Esophagus muscularis mucosa (tissue), 4 donors: Measurements from ENCODE around the gene LBP.

ENCODE experiments used
- CTCF ChIP-seq, 3 experiments: fragments of 200-600 bp in 2 of 3; fragments of 450-650 bp in 1 of 3; sonication (generic) in 2 of 3; IDR thresholded peaks; one replicate each; pipeline ENCODE4 v1.5.1; 2017 to 2019; ENCODE audit warnings: antibody characterized with exemption in 3 of 3, mild to moderate bottlenecking in 2 of 3, moderate library complexity in 1 of 3
- EP300 ChIP-seq: sonication (generic); formaldehyde crosslinking; IDR thresholded peaks from one replicate; pipeline ENCODE4 v1.6.1; 2017; ENCODE audit warnings: antibody characterized with exemption
- POLR2A ChIP-seq: fragments of 450-650 bp; IDR thresholded peaks from one replicate; pipeline ENCODE4 v1.6.1; 2017; ENCODE audit warnings: antibody characterized with exemption, moderate library complexity, mild to moderate bottlenecking, low read depth
- POLR2AphosphoS5 ChIP-seq, 2 donors: sonication (generic); formaldehyde crosslinking; IDR thresholded peaks; one replicate each; pipeline ENCODE4 v1.6.1; 2017; ENCODE audit warnings: antibody characterized with exemption in 2 of 2

GRCh38 chr20:38320221-38320620 lies 26.1 kb upstream of the LBP start:
- no peak for TF ChIP-seq EP300
- no peak for TF ChIP-seq POLR2A
- no peak for TF ChIP-seq CTCF (IDR thresholded peaks at IDR 0.05)
- no peak for TF ChIP-seq POLR2AphosphoS5 (IDR thresholded peaks at IDR 0.05)
